Testis (tissue), 2 donors: ENCODE measurements around the gene PRAMEF18.
"Not testable (repeated sequence)": the region's sequence is repeated elsewhere in the genome, so short reads cannot be mapped to it uniquely, and the experiment has no call there.

Experiments used
- POLR2A ChIP-seq: fragments of 450-650 bp; IDR thresholded peaks from one replicate; pipeline ENCODE4 v1.6.1; 2017; ENCODE audit warnings: antibody characterized with exemption, mild to moderate bottlenecking, moderate library complexity
- TF ChIP-seq, protein P1 (sequence below), 3 experiments: fragments of 450-650 bp in 2 of 3; fragments of 200-600 bp in 1 of 3; sonication (generic) in 1 of 3; IDR thresholded peaks; one replicate each; pipeline ENCODE4 v1.5.1; 2016 to 2019; ENCODE audit warnings: antibody characterized with exemption in 3 of 3, mild to moderate bottlenecking in 2 of 3, moderate library complexity in 1 of 3

DNA sequence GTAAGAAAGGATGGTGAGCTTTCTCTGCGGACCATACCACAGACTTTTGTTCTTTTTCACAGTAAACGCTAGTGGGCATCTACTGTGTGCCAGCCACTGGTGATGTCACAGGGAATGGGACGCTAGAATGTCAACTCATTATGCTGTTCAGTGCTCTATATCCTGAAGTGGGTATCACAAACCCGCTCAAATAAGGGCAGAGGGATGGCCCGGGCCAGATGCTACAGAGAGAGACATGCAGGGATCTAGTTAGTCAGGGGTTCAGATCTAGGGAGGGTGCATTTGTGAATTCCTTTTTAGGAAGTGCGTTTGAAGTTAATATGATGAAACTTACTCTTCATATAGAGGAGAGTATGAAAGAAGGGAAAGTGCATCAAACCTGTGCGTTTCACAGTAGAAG is 21.2 kb upstream of the PRAMEF18 start:
- TF ChIP-seq POLR2A = not testable (repeated sequence)
- TF ChIP-seq, protein P1, sequence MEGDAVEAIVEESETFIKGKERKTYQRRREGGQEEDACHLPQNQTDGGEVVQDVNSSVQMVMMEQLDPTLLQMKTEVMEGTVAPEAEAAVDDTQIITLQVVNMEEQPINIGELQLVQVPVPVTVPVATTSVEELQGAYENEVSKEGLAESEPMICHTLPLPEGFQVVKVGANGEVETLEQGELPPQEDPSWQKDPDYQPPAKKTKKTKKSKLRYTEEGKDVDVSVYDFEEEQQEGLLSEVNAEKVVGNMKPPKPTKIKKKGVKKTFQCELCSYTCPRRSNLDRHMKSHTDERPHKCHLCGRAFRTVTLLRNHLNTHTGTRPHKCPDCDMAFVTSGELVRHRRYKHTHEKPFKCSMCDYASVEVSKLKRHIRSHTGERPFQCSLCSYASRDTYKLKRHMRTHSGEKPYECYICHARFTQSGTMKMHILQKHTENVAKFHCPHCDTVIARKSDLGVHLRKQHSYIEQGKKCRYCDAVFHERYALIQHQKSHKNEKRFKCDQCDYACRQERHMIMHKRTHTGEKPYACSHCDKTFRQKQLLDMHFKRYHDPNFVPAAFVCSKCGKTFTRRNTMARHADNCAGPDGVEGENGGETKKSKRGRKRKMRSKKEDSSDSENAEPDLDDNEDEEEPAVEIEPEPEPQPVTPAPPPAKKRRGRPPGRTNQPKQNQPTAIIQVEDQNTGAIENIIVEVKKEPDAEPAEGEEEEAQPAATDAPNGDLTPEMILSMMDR (IDR thresholded peaks at IDR 0.05) = not testable (repeated sequence)
